Activated CD8-positive, alpha-beta T cell treated with anti-CD3 and anti-CD28 coated beads for 36 hours (primary cell): ENCODE data around the gene ACSM3. TPM values are rescaled to one million over a fixed set of nuclear protein-coding genes. Genes with fewer than 3 reads are reported as not detected.

ENCODE experiments used
- ATAC-seq: fragments of 200-7000 bp; cut with Tn5 transposase; one replicate; pipeline ENCODE4 v1.10.0; 2021; ENCODE audit warnings: mild to moderate bottlenecking, moderate library complexity
- CTCF ChIA-PET: fragments of 350-600 bp; sonication (Branson Sonifier 250); formaldehyde crosslinking; loops from one replicate; lab custom pipeline; 2021; ENCODE audit warnings: antibody characterized with exemption; lab: Charles Lee
- POLR2A ChIA-PET: fragments of 350-600 bp; sonication (Branson Sonifier 250); formaldehyde crosslinking; loops from one replicate; lab custom pipeline; 2021; ENCODE audit warnings: antibody characterized with exemption; lab: Charles Lee
- DNase-seq: peaks from one replicate; pipeline ENCODE4 v3.0.0-alpha.2; 2020
- H3K27ac Mint-ChIP-seq: one replicate; pipeline ENCODE4 v1.8.0; 2021; ENCODE audit warnings: mild to moderate bottlenecking, mixed read lengths
- H3K27me3 Mint-ChIP-seq: one replicate; pipeline ENCODE4 v1.8.0; 2021; ENCODE audit warnings: mixed read lengths
- H3K36me3 Mint-ChIP-seq: one replicate; pipeline ENCODE4 v1.8.0; 2021; ENCODE audit warnings: low read depth, mixed read lengths
- H3K4me1 Mint-ChIP-seq: one replicate; pipeline ENCODE4 v1.8.0; 2021; ENCODE audit warnings: low read depth, mixed read lengths
- H3K4me3 Mint-ChIP-seq: one replicate; pipeline ENCODE4 v1.8.0; 2021; ENCODE audit warnings: mild to moderate bottlenecking, moderate library complexity, mixed read lengths
- H3K9me3 Mint-ChIP-seq: one replicate; pipeline ENCODE4 v1.8.0; 2021; ENCODE audit warnings: mixed read lengths
- intact Hi-C: fragments of 100-400 bp; cut with micrococcal nuclease; formaldehyde crosslinking; loops from one replicate; pipeline ENCODE4 v1.10.0; 2022
- total RNA-seq, 2 experiments: library from RNA; stranded (reverse); gene quantifications; one replicate each; pipeline ENCODE4 v1.2.3, GENCODE V29; 2021
- TF ChIP-seq, protein P1 (sequence below): fragments of 200-600 bp; IDR thresholded peaks from one replicate; pipeline ENCODE4 v1.8.0; 2022; ENCODE audit warnings: antibody characterized with exemption, mild to moderate bottlenecking

The ACSM3 gene
- total RNA-seq, 2 experiments from 2014 or later, result 16.1 to 16.6 TPM

DNA sequence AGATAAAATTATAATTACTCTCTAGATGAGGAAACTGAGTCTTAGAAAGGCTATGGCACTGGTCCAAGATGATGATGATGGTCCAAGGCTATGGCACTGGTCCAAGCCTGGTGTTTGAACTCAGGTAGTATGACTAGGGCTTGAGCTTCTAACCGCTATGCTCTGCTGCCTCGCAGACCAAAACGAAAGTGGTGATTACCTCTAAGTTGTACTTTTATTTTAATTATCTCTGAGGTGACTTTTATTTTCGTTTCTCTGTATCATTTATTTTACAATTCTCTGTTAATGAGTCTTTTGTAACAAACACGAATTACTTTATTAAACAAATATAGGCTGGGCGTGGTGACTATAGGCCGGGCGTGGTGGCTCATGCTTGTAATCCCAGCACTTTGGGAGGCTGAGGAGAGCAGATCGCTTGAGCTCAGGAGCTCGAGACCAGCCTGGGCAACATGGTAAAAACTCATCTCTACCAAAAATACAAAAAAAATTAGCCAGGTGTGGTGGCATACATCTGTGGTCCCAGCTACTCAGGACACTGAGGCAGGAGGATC, 48.1 kb downstream of the ACSM3 start:
- H3K9me3 Mint-ChIP-seq, result no peaks in the 10 kb centered on the region
- peaks cover 7% of the 10 kb centered on the region for H3K36me3 Mint-ChIP-seq
- TF ChIP-seq, protein P1, sequence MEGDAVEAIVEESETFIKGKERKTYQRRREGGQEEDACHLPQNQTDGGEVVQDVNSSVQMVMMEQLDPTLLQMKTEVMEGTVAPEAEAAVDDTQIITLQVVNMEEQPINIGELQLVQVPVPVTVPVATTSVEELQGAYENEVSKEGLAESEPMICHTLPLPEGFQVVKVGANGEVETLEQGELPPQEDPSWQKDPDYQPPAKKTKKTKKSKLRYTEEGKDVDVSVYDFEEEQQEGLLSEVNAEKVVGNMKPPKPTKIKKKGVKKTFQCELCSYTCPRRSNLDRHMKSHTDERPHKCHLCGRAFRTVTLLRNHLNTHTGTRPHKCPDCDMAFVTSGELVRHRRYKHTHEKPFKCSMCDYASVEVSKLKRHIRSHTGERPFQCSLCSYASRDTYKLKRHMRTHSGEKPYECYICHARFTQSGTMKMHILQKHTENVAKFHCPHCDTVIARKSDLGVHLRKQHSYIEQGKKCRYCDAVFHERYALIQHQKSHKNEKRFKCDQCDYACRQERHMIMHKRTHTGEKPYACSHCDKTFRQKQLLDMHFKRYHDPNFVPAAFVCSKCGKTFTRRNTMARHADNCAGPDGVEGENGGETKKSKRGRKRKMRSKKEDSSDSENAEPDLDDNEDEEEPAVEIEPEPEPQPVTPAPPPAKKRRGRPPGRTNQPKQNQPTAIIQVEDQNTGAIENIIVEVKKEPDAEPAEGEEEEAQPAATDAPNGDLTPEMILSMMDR, result no peak
- H3K27ac Mint-ChIP-seq, result no peak overlapping the region
- no peaks in the 10 kb centered on the region for H3K27me3 Mint-ChIP-seq
- no peak for ATAC-seq
- intact Hi-C loops, result no loop called here
- ChIA-PET CTCF (interaction anchor here (1.2 kb wide), 1 partner anchor 12 kb away, joined by 3 read pairs; no protein-coding TSS in a partner anchor), POLR2A (no interaction called here)
- no peak for DNase-seq
- H3K4me3 Mint-ChIP-seq, result no peak overlapping the region
- peaks cover 14% of the 10 kb centered on the region for H3K4me1 Mint-ChIP-seq

DNA sequence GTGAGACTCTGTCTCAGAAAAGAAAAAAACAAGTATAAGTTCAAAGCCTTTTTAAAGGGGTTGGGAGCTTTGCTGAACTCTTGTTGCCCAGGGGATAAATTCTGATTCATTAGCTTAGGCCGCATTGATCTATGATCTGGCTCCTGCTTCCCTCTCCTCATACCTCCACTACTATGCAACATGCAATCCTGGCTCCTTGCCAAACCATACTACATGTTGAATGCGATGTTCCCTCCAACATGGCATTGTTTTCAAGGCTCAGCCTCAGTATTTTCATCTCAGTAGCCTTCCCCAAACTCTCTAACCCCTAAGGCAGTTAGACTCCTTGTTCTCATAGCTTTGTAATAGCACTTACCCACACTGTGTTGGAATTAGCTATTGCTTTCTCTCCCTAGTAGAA, 48.7 kb downstream of the ACSM3 start:
- ChIA-PET CTCF (interaction anchor here (1.2 kb wide), 1 partner anchor 13 kb away, joined by 3 read pairs; no protein-coding TSS in a partner anchor), POLR2A (no interaction called here)
- H3K36me3 Mint-ChIP-seq, result peaks cover 4% of the 10 kb centered on the region
- H3K27ac Mint-ChIP-seq, result no peak overlapping the region
- no peak for ATAC-seq
- peaks cover 13% of the 10 kb centered on the region for H3K4me1 Mint-ChIP-seq
- TF ChIP-seq, protein P1, result no peak
- no peaks in the 10 kb centered on the region for H3K9me3 Mint-ChIP-seq
- DNase-seq, result no peak
- intact Hi-C loops, result no loop called here
- H3K27me3 Mint-ChIP-seq, result no peaks in the 10 kb centered on the region
- H3K4me3 Mint-ChIP-seq, result no peak overlapping the region

DNA sequence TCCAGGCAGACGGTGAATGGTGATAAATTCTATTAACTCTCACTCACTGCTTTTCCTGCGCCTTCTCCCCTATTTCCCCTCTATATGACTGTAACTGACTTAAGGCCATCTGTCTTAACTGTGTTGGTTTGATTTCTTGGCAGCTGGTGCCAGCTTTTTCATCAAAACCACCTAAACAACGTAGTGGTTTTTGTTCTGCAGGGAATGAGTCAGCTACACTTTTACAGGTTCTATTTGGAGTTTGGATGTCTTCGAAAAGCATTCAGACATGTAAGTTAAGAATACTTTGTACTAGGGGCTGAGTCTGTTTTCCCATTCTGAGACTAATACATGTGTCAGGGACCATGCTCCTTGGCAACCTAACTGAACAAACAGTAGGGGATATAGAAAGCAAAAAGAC, 51.0 kb downstream of the ACSM3 start:
- intact Hi-C loops, result no loop called here
- Mint-ChIP-seq H3K4me3 (no peak overlapping the region), H3K36me3 (peaks cover 5% of the 10 kb centered on the region), H3K27me3 (no peaks in the 10 kb centered on the region), H3K9me3 (no peaks in the 10 kb centered on the region), H3K27ac (no peak overlapping the region), H3K4me1 (peaks cover 5% of the 10 kb centered on the region)
- POLR2A ChIA-PET, result interaction anchor here (1.7 kb wide), 1 partner anchor 8 kb away, joined by 6 read pairs; the partner anchor contains the start of genes ERI2 and REXO5
- TF ChIP-seq, protein P1, result no peak
- DNase-seq, result no peak
- peak; percentile 56 for ATAC-seq
- CTCF ChIA-PET, result interaction anchor here (0.9 to 1.2 kb wide), 3 partner anchors 8 to 19 kb away, joined by 3 read pairs; partner anchors contain the start of genes ERI2 and REXO5

DNA sequence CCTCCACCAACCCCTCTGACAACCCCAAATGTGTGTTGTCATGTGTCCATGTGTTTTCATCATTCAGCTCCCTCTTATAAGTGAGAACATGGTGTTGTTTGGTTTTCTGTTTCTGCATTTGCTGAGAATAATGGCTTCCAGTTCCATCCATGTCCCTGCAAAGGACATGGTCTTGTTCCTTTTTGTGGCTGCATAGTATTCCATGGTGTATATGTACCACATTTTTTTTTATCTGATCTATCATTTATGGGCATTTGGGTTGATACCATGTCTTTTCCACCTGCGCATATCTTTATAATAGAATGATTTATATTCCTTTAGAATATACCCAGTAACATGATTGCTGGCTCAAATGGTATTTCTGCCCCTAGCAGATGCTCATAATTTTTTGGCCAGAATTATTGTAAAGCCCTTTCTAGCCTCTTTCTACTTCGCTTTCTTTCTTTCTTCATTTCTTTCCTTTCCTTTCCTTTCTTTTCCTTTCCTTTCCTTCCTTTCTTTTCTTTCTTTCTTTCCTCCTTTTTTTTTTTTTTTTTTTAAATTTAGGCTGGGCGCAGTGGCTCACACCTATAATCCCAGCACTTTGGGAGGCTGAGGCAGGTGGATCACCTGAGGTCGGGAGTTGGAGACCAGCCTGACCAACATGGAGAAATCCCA, 55.2 kb downstream of the ACSM3 start:
- peaks cover 24% of the 10 kb centered on the region for H3K36me3 Mint-ChIP-seq
- no peaks in the 10 kb centered on the region for H3K9me3 Mint-ChIP-seq
- no peaks in the 10 kb centered on the region for H3K27me3 Mint-ChIP-seq
- no peak overlapping the region for H3K27ac Mint-ChIP-seq
- CTCF ChIA-PET, result interaction anchor here (0.8 kb wide), 1 partner anchor 9 kb away, joined by 3 read pairs; no protein-coding TSS in a partner anchor
- POLR2A ChIA-PET, result no interaction called here
- intact Hi-C loops, result no loop called here
- TF ChIP-seq, protein P1, result no peak
- no peak overlapping the region for H3K4me3 Mint-ChIP-seq
- H3K4me1 Mint-ChIP-seq, result peaks cover 18% of the 10 kb centered on the region
- ATAC-seq (no peak), DNase-seq (no peak)

GRCh38 chr16:20821682-20822081, 57.9 kb downstream of the ACSM3 start:
- Mint-ChIP-seq H3K4me1 (peaks cover 13% of the 10 kb centered on the region), H3K9me3 (no peaks in the 10 kb centered on the region), H3K27ac (no peak overlapping the region), H3K36me3 (peaks cover 22% of the 10 kb centered on the region), H3K4me3 (no peak overlapping the region), H3K27me3 (no peaks in the 10 kb centered on the region)
- intact Hi-C loops, result no loop called here
- TF ChIP-seq, protein P1, result no peak
- ChIA-PET POLR2A (no interaction called here), CTCF (no interaction called here)
- no peak for DNase-seq
- no peak for ATAC-seq
